Measurements from ENCODE around the gene BRS3.

- TF ChIP-seq REST (IDR thresholded peaks at IDR 0.05; ENCODE audit: insufficient read depth in 1 of 2, low read depth in 2 of 2, low read length in 2 of 2) (no peak), SIN3A (IDR thresholded peaks at IDR 0.05; ENCODE audit: borderline replicate concordance, insufficient read depth, low read length) (no peak), POLR2AphosphoS5 (IDR thresholded peaks at IDR 0.05; ENCODE audit: low read depth, low read length) (no peak), FOXP2 (optimal IDR thresholded peaks at IDR 0.05; ENCODE audit: borderline replicate concordance, extremely low read depth, extremely low read length, insufficient read depth) (no peak)
Observed at GRCh38 chrX:136519069-136519468, 31.3 kb downstream of the BRS3 start.

Data from PFSK-1 (cell line).